Measurements from ENCODE around the gene F7.

DNA sequence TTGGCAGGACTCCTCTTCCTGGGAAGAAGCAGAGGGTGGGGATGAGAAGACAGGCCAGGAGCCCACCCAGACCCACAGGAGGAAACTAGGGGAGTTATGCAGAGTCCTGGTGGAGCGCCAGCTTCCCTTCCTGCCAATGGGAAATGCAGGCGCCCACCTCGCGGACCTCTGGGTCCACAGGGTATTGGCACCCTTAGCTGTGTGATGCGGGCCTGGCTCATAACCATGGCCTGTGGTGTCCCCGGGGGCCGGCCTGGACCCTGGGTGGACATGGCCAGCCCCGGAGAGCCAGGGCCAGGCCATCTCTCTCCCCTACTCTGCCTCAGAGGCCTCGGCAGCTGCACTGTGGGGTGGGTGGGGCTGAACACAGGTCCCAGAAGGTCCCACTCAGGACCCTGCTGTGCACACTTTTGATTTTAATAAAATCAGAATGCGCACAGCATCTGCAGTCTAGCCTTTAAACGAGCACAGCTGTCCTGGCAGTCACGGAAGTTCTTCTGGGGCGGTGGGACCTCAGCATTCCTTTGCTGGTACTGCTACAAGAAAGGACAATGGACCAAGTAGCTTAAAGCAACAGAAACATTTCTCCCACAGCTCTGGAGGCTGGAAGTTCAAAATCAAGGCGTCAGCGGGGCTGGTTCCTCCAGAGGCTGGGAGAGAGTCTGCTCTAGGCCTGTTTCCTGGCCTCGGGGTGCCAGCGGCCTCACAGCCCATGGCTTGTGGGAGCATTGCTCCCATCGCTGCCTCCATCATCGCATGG, 18.8 kb downstream of the F7 start:
- TF ChIP-seq, protein P1, sequence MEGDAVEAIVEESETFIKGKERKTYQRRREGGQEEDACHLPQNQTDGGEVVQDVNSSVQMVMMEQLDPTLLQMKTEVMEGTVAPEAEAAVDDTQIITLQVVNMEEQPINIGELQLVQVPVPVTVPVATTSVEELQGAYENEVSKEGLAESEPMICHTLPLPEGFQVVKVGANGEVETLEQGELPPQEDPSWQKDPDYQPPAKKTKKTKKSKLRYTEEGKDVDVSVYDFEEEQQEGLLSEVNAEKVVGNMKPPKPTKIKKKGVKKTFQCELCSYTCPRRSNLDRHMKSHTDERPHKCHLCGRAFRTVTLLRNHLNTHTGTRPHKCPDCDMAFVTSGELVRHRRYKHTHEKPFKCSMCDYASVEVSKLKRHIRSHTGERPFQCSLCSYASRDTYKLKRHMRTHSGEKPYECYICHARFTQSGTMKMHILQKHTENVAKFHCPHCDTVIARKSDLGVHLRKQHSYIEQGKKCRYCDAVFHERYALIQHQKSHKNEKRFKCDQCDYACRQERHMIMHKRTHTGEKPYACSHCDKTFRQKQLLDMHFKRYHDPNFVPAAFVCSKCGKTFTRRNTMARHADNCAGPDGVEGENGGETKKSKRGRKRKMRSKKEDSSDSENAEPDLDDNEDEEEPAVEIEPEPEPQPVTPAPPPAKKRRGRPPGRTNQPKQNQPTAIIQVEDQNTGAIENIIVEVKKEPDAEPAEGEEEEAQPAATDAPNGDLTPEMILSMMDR (IDR thresholded peaks at IDR 0.05) = no peak
- TF ChIP-seq POLR2AphosphoS5 (IDR thresholded peaks at IDR 0.05; ENCODE audit: low read depth, low read length) (no peak), SIN3A (IDR thresholded peaks at IDR 0.05; ENCODE audit: borderline replicate concordance, insufficient read depth, low read depth, low read length) (no peak), TCF7L2 (IDR thresholded peaks at IDR 0.05; ENCODE audit: low read depth, low read length) (no peak)
- TF ChIP-seq, protein P2, sequence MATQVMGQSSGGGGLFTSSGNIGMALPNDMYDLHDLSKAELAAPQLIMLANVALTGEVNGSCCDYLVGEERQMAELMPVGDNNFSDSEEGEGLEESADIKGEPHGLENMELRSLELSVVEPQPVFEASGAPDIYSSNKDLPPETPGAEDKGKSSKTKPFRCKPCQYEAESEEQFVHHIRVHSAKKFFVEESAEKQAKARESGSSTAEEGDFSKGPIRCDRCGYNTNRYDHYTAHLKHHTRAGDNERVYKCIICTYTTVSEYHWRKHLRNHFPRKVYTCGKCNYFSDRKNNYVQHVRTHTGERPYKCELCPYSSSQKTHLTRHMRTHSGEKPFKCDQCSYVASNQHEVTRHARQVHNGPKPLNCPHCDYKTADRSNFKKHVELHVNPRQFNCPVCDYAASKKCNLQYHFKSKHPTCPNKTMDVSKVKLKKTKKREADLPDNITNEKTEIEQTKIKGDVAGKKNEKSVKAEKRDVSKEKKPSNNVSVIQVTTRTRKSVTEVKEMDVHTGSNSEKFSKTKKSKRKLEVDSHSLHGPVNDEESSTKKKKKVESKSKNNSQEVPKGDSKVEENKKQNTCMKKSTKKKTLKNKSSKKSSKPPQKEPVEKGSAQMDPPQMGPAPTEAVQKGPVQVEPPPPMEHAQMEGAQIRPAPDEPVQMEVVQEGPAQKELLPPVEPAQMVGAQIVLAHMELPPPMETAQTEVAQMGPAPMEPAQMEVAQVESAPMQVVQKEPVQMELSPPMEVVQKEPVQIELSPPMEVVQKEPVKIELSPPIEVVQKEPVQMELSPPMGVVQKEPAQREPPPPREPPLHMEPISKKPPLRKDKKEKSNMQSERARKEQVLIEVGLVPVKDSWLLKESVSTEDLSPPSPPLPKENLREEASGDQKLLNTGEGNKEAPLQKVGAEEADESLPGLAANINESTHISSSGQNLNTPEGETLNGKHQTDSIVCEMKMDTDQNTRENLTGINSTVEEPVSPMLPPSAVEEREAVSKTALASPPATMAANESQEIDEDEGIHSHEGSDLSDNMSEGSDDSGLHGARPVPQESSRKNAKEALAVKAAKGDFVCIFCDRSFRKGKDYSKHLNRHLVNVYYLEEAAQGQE (IDR thresholded peaks at IDR 0.05; ENCODE audit: insufficient read depth in 1 of 2, low read depth in 2 of 2, low read length in 1 of 2) = no peak

Measured in Panc1 (cell line).